ENCODE data around the gene CACNA1C.

- TF ChIP-seq HCFC1 (IDR thresholded peaks at IDR 0.05; ENCODE audit: low read length) (no peak), NRF1 (conservative IDR thresholded peaks at IDR 0.05; ENCODE audit: low read depth, low read length) (no peak), BACH1 (IDR thresholded peaks at IDR 0.05; ENCODE audit: borderline replicate concordance) (no peak)
- TF ChIP-seq, protein P1, sequence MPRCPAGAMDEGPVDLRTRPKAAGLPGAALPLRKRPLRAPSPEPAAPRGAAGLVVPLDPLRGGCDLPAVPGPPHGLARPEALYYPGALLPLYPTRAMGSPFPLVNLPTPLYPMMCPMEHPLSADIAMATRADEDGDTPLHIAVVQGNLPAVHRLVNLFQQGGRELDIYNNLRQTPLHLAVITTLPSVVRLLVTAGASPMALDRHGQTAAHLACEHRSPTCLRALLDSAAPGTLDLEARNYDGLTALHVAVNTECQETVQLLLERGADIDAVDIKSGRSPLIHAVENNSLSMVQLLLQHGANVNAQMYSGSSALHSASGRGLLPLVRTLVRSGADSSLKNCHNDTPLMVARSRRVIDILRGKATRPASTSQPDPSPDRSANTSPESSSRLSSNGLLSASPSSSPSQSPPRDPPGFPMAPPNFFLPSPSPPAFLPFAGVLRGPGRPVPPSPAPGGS (IDR thresholded peaks at IDR 0.05; ENCODE audit: borderline replicate concordance, insufficient read depth, low read depth, low read length, poor library complexity, severe bottlenecking) = no peak
Observed at GRCh38 chr12:2119266-2119665, 66.5 kb downstream of the CACNA1C start.

All from GM12878 (cell line).